Stimulated activated CD4-positive, alpha-beta T cell treated with anti-CD3 and anti-CD28 coated beads, Interleukin-15, amount 100 ng/mL, for 1 hour (primary cell): Measurements from ENCODE around the gene GLG1.
"Not testable (repeated sequence)": the region's sequence is repeated elsewhere in the genome, so short reads cannot be mapped to it uniquely, and the experiment has no call there.

ENCODE experiments used
- DNase-seq, 2 donors: peaks; one replicate each; pipeline ENCODE4 v3.0.0-alpha.2; 2020; ENCODE audit warnings: low read depth in 1 of 2, low spot score in 1 of 2

The GLG1 gene

GRCh38 chr16:74450967-74451760 is 155.8 kb downstream of the GLG1 start:
- no peak for DNase-seq

- no peak for DNase-seq
These were observed 156.7 kb downstream of the GLG1 start for GRCh38 chr16:74450236-74450635.

- no peak for DNase-seq
These were observed 157.4 kb downstream of the GLG1 start for GRCh38 chr16:74449470-74449869.

- DNase-seq: no peak
These were observed 157.9 kb downstream of the GLG1 start for GRCh38 chr16:74448990-74449389.

GRCh38 chr16:74447578-74447977 is 159.3 kb downstream of the GLG1 start:
- no peak for DNase-seq

- no peak for DNase-seq
These were observed 160.0 kb downstream of the GLG1 start for GRCh38 chr16:74446866-74447265.

GRCh38 chr16:74443624-74444346 is 163.1 kb downstream of the GLG1 start:
- DNase-seq: not testable (repeated sequence)

- no peak for DNase-seq
These were observed 167.2 kb downstream of the GLG1 start for GRCh38 chr16:74439685-74440084.

- DNase-seq: no peak
These were observed 168.4 kb downstream of the GLG1 start for GRCh38 chr16:74438492-74438979.

GRCh38 chr16:74431516-74431915 is 175.4 kb downstream of the GLG1 start:
- no peak for DNase-seq

GRCh38 chr16:74430036-74430712 is 176.7 kb downstream of the GLG1 start:
- DNase-seq: peak; percentile 24 to 28

- not testable (repeated sequence) for DNase-seq
These were observed 178.4 kb downstream of the GLG1 start for GRCh38 chr16:74428493-74428892.

- not testable (repeated sequence) for DNase-seq
These were observed 181.2 kb downstream of the GLG1 start for GRCh38 chr16:74425751-74426150.

GRCh38 chr16:74423721-74424120 is 183.2 kb downstream of the GLG1 start:
- not testable (repeated sequence) for DNase-seq

- not testable (repeated sequence) for DNase-seq
These were observed 184.8 kb downstream of the GLG1 start for GRCh38 chr16:74422086-74422485.

GRCh38 chr16:74421482-74421785 is 185.5 kb downstream of the GLG1 start:
- not testable (repeated sequence) for DNase-seq

- not testable (repeated sequence) for DNase-seq
These were observed 186.1 kb downstream of the GLG1 start, which contains the start of gene CLEC18B for GRCh38 chr16:74420612-74421481. CLEC18B (minus strand) TSS chr16:74421478; CDS start chr16:74421270, 208 bp downstream.

- DNase-seq: not testable (repeated sequence)
These were observed 187.1 kb downstream of the GLG1 start for GRCh38 chr16:74419811-74420210.

GRCh38 chr16:74417897-74418296 is 189.0 kb downstream of the GLG1 start:
- DNase-seq: not testable (repeated sequence)

- DNase-seq: not testable (repeated sequence)
These were observed 193.0 kb downstream of the GLG1 start for GRCh38 chr16:74413920-74414319.

GRCh38 chr16:74413485-74413884 is 193.4 kb downstream of the GLG1 start:
- DNase-seq: not testable (repeated sequence)
